ENCODE measurements around the gene DENND5A.

Gene DENND5A

GRCh38 chr11:9265211-9266131, at the start of gene DENND5A:
DENND5A (minus strand) TSS chr11:9265350; CDS start chr11:9265069, 281 bp downstream.
- peak within 1 kb of the TSS; percentile 87 for H3K4me3 ChIP-seq (ENCODE audit: low read length)
- DNase-seq (ENCODE audit: low read depth), result peak; percentile 83
- no peak; the same call in 1 of the 2 replicates for TF ChIP-seq CTCF (conservative IDR thresholded peaks at IDR 0.05; ENCODE audit: low read length)

- H3K4me3 ChIP-seq (ENCODE audit: low read length), result peak within 1 kb of the TSS; percentile 92
- DNase-seq (ENCODE audit: low read depth), result peak; percentile 99
- peak; percentile 33 for TF ChIP-seq CTCF (conservative IDR thresholded peaks at IDR 0.05; ENCODE audit: low read length)
Observed at GRCh38 chr11:9314291-9315077, 49.3 kb upstream of the DENND5A start, which contains the start of gene TMEM41B. TMEM41B (minus strand) TSS chr11:9314593; CDS start chr11:9314441, 152 bp downstream.

GRCh38 chr11:9313648-9314290, 48.6 kb upstream of the DENND5A start:
- TF ChIP-seq CTCF (conservative IDR thresholded peaks at IDR 0.05; ENCODE audit: low read length), result no peak

GRCh38 chr11:9310485-9311090, 45.4 kb upstream of the DENND5A start:
- H3K4me3 ChIP-seq (ENCODE audit: low read length), result no peak overlapping the region
- no peak for DNase-seq (ENCODE audit: low read depth)
- TF ChIP-seq CTCF (conservative IDR thresholded peaks at IDR 0.05; ENCODE audit: low read length), result no peak

More at GRCh38 chr11:9313648-9314290, 48.6 kb upstream of the DENND5A start:
- DNase-seq (ENCODE audit: low read depth), result peak; percentile 9
- peak overlapping the region; percentile 92 for H3K4me3 ChIP-seq (ENCODE audit: low read length)

GRCh38 chr11:9304178-9304577, 39.0 kb upstream of the DENND5A start:
- TF ChIP-seq CTCF (conservative IDR thresholded peaks at IDR 0.05; ENCODE audit: low read length), result no peak
- no peak for DNase-seq (ENCODE audit: low read depth)
- H3K4me3 ChIP-seq (ENCODE audit: low read length), result no peak overlapping the region

- no peak for DNase-seq (ENCODE audit: low read depth)
- no peak for TF ChIP-seq CTCF (conservative IDR thresholded peaks at IDR 0.05; ENCODE audit: low read length)
- H3K4me3 ChIP-seq (ENCODE audit: low read length), result no peak overlapping the region
Observed at GRCh38 chr11:9302448-9302847, 37.3 kb upstream of the DENND5A start.

All from AG10803 (cell line).